Globus pallidus (tissue), 1 donor: ENCODE data around the gene ZNF280B.
A peak's percentile ranks its signal among the peaks of the same experiment; 100 is the strongest.
"Not testable (repeated sequence)": the region's sequence is repeated elsewhere in the genome, so short reads cannot be mapped to it uniquely, and the experiment has no call there.

Experiments used
- DNase-seq: peaks from one replicate; pipeline ENCODE4 v3.0.0-alpha.2; 2015; ENCODE audit warnings: low spot score

Gene ZNF280B

DNA sequence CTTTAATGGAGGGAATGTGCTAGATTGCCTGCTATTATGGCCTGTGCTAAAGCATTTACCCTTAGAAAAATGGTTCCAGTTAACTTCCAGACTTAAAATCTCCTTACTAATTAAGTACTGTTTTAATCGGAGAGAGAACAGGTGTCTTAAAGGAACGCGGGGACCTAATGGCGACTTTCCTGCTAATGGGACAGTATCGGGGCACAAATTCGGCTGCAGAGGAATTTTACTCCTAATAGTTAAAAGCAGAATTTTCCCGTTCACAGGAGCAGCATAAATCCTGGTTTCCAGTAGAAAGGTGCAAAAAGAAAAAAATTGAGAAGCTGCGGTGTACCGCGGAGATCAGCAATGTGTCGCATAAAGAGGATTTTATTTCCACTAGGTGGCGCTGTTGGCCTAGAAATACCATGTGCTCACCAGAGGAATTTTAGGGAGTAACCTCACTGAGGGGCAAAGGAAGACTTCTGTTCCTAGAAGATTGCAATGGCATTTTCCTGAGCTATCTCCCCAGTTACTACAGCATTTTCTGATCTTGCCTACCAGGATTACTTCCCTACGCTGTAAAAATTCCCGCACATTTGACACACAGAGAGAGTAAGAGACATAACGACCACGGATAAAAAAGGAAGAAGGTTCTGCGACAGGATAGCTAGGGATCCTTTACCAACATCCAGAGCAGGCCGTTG lies 44.5 kb downstream of the ZNF280B start:
- peak; percentile 40 for DNase-seq

DNA sequence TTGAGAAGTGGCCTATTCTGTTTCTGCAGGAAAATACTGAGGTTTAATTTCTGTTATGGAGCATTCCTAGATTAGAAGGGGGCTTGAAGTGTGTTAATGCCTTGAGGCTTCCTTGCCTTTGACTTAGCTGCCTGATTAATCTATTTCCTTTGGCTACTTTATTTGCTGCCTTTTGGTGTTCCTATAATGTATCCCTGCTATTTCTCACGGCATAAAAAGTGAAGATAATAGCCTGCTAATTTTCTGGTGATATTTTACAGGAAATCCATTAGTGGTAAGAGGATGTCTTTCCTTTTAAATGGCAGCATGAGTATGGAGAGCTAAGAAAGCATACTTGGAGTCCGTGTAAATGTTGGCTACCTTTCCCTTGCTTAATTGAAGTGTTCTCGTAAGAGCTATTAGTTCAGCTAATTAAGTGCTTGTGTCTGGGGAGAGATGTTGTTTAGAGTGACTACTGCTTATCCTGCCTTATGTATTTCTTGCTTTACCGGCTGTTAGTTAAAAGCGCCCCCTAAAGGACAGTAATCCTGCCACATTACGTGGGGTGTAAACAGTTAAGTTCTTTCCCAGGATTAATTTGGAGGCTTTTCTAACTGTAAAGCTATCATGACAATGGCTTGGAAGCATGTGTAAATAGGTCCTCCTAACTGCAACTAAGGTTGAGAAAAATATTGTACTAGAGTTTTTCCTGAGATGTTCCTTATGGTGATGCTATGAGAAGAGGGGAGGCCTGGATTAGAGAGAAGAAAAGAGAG lies 45.6 kb downstream of the ZNF280B start:
- no peak for DNase-seq

DNA sequence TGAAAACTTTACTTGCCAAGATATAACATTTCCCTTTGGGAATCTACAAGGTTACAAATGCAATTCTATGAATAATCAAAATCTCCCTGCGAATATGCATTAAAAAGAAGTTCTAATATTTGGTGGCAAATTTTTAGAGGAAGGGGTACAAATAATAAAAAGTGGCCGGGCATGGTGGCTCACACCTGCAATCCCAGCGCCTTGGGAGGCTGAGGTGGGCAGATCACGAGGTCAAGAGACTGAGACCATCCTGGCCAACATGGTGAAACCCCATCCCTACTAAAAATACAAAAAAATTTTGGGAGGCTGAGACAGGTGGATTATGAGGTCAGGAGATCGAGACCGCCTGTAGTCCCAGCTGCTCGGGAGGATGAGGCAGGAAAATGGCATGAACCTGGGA lies 47.0 kb downstream of the ZNF280B start:
- DNase-seq = no peak

DNA sequence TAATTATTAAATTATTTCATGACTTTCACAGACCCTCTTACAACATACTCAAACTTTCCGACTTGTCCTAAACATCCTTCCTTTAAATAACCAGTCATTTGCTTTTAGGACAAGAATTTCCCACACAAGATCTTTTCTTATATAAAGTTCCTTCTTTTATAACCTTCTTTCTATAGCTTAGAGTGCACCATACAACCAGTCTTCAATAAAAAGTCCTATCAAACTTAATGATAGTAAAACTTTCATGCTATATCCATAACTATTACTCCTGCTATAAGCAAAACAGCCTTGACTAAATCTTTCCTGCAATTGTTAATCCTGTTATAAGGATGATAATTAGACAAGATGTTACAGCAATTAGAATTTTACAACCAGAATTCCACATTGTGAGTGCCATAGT lies 47.4 kb downstream of the ZNF280B start:
- no peak for DNase-seq

DNA sequence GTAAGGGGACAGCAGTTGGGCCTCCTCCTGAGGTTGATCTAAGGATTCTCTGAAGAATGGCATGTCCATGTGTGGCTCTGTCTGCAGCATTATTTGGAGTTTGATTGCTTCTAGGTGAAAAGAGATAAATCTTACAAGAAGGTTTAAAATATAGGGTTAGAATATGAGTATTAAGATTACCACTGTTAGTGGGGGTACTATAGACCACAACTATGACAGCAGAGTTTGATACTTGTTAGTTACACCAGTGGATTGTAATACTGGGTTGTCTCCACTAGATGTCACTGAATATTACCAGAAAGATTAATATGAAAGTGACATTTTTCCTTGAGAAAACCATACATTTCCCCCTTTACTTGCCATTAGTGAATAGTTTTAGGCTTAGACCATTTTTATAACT lies 47.9 kb downstream of the ZNF280B start:
- no peak for DNase-seq

DNA sequence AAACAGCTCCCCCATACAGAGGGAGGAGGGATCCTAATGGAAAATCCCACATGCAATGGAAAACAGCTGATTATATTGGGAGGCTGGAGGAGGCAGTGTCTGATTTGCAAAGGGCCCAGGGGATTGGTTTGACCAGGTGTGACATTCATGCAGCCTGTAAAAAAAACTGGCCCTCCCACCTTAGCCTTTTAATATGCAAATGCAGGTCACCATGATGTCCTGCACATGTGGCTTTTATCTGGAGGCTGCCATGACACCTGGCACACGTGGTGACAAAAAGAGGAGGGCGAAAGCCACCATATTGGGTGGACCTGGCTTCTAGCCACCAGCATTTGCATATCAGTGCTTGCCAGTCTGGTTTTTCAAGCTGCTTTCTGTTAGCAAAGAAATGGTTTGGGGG lies 48.5 kb downstream of the ZNF280B start:
- DNase-seq = no peak

DNA sequence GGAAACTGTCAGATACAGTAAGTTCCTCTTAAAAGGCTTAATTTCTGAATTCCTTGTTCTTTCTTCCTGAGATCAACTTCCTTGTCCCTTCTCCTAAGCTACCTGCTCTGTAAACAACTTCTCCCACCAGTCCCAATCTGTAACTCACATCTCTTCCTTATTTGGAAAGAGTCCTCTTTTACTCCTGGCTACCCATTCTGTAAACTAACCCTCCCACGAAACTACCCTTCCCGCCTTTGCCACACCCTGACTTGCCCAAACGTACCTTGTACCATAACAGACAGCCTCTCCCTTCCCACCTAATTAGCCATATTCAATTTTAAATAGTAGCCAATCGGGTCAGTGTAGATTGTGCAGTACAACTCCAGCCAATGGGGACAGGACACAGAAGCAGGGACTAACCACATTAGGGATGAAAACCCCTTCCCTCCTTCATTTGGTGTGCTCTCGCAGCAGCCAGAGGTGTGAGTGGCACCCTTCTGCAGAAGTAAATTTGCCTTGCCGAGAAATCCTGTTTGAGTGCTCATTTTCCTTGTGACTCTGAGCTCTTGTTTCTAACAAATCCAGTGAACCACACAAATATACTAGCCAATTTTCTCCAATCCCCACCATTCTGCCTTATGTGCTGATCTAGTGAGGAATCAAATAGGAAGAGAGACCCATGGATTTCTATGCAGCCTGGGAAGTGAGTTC lies 49.5 kb downstream of the ZNF280B start:
- DNase-seq = no peak

DNA sequence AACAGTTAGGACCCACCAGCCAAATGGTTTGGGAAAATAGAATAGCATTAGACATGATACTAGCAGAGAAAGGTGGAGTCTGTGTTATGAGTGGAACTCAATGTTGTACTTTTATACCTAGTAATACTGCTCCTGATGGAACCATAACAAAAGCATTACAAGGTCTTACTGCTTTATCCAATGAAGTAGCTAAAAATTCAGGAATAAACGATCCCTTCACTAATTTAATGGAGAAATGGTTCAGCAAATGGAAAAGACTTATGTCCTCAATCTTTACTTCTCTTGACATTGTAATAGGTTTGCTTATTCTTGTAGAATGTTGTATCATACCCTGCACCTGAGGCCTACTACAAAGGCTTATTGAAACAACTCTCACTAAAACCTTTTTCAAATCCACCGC lies 50.2 kb downstream of the ZNF280B start:
- DNase-seq = no peak

DNA sequence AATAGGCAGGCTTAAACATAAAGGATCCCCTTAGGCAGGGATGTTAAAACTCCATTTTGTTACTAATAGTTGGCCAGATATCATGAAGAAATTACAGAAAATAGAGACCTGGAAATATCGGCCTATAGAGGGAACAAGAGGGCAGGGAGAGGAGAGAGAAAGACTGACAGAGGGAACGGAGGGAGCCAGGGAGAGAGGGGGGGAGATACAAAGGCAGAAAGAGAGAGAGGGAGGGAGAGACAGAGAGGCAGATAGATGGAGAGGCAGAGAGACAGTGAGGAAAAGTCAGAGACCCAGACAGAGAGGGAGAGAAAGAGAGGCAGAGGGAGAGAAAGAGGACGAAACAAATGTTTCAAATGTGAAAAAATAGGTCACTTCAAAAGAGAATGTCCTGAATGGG lies 53.5 kb downstream of the ZNF280B start:
- no peak for DNase-seq

DNA sequence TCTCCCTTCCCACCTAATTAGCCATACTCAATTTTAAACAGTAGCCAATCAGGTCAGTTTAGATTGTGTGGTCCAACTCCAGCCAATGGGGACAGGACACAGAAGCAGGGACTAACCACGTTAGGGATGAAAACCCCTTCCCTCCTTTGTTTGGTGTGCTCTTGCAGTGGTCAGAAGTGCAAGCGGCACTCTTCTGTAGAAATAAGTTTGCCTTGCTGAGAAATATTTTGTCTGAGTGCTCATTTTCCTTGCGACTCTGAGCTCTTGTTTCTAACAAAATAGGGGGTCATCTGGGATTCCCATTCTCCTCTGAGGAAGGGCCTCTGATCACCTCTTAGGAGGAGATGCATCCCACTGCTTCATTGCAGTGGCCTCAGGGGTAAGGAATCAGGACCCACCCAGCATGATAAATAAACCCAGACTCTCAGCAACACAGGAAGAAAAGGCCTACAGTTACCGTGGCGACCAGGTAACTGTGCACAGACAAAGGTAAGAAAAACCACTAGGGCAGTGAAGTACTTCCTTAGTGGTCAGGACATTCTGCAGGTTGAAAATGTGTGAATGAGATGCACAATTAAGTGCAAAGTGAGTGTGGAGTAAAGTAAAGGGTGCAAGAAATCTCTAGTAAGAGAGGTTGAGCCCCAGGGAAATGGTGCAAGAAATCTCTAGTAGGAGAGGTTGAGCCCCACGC lies 55.4 kb downstream of the ZNF280B start:
- no peak for DNase-seq

DNA sequence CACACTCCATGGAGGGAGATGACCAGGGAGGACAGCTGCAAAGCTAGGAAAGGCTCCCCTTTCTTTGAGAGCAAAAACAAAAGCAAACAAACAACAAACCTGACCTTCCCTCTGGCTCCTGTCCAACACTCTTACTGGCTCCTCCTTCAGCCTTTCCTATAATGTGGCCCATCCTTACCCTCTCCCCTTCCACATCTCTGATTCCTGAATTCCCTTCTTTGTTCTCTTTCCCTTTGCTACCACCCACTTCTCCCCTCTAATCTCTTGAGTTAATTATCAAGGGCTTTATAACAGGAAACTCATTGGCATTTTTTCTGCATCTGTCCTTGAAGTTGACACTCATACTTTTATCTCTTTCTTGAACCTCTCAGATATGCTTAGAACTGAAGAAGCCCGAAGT lies 56.3 kb downstream of the ZNF280B start:
- no peak for DNase-seq

DNA sequence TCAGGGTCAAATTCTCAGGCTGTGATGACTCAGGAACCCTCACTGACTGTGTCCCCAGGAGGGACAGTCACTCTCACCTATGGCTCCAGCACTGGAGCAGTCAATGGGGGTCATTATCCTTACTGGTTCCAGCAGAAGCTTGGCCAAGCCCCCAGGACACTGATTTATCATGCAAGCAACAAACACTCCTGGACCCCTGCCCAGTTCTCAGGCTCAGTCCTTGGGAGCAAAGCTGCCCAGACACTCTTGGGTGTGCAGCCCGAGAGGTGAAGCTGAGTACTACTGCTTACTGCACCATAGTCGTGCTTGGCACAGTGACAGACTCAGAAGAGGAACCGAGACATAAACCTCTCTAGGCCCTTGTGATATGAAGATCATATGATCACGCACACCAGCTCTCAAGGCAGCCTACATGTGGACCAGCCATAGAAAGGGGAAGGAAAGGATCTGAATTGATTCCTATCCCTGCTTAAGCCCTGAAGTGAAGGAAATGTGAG lies 58.2 kb downstream of the ZNF280B start:
- DNase-seq = peak; percentile 37

DNA sequence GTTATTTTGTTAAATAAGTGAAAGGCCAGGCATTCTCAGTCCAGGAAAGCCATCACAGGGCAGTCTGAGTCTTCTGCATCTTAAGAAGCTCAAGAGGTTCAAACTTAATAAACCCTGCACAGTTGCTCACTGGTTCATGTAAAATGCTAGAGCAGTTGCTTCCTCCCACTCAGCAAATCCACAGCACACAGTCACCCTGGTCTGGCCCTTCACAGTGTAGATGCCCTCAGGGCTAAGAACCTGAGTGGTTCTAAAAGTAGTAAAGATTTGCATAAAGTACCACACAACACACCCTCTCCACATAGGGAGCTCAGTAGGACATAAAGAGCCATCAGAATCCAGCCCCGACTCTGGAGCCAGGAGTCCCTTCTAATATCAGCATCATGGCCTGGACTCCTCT lies 58.7 kb downstream of the ZNF280B start:
- no peak for DNase-seq

DNA sequence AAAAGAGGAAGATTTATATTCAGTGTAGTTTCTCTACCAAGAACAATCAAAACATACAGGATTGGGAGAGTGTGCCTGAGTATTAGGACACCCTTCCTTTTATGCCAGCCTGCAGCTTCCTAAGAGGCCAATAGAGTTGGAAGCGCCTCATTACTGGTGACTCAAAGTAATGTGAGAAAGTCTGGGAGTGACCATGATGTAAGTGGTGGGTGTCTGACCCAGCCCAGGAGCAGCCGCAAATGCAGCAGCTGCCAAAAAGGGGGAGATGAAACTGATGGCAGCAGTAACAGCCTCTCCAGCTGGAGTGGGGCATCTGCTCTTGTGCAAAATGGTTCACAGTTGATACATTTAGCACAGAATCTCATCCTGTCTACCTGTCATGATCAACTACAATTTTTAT lies 62.0 kb downstream of the ZNF280B start:
- DNase-seq = no peak

DNA sequence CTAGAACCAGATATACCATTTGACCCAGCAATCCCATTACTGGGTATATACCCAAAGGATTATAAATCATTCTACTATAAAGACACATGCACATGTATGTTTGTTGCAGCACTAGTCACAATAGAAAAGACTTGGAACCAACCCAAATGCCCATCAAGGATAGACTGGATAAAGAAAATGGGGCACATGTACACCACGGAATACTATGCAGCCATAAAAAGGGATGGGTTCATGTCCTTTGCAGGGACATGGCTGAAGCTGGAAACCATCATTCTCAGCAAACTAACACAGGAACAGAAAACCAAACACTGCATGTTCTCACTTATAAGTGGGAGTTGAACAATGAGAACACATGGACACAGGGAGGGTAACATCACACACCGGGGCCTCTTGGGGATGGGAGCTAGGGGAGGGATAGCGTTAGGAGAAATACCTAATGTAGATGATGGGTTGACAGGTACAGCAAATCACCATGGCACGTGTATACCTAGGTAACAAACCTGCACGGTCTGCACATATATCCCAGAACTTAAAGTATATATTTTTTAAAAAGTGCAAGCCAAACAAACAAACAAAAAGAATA lies 64.4 kb downstream of the ZNF280B start:
- not testable (repeated sequence) for DNase-seq

DNA sequence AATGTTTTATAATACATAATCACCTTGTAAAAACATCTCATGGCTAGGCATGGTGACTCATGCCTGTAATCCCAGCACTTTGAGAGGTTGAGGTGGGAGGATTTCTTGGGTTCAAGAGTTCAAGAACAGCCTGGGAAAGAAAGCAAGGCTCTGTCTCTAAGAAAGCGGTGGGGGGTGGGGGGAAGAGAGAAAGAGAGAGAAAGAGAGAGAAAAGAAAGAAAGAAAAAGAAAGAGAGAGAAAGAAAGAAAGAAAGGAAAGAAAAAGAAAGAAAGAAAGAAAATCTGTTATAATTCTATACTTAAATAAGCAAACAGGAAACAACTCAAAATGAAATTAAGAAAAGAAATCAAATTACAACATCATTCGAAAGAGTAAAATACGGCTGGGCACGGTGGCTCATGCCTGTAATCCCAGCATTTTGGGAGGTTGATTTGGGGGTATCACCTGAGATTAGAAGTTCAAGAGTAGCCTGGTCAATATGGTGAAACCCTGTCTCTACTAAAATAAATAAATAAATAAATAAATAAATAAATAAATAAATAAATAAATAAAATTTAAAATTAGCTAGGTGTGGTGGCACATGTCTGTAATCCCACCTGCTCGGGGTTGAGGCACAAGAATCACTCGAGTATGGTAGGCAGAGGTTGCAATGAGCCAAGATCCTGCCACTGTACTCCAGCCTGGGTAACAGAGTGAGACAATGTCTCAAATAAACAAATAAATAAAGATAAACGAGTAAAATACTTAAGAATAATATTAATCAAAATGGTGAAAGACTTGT lies 65.4 kb downstream of the ZNF280B start:
- DNase-seq = no peak

DNA sequence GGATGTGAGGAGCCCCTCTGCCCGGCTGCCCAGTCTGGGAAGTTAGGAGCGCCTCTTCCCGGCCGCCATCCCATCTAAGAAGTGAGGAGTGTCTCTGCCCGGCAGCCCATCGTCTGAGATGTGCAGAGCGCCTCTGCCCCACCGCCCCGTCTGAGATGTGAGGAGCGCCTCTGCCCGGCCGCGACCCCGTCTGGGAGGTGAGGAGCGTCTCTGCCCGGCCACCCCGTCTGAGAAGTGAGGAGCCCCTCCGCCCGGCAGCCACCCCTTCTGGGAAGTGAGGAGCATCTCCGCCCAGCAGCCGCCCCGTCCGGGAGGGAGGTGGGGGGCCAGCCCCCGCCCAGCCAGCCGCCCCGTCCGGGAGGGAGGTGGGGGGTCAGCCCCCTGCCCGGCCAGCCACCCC lies 66.9 kb downstream of the ZNF280B start:
- DNase-seq = not testable (repeated sequence)

DNA sequence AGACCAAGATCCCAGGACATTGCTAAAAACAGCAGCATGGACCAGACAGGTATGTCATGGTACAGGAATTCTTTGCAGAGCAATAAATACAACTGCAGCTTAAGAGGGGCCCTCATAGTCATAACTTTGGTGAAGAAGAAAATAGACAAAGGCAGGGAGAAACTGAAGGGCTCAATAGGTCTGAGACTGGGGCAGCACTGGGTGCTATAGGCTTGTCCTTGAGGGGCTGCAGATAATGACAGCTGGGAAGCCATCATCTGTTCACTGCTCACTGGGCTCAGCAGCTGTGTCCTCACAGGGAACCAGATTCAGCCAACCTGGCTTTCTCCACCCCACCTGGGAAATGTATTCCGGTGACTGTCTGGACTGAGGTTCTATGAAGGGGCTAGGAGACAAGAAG lies 68.4 kb downstream of the ZNF280B start:
- no peak for DNase-seq
